HepG2 (cell line): ENCODE results near the gene ACADVL. TPM values are rescaled to one million over a fixed set of nuclear protein-coding genes. Genes with fewer than 3 reads are reported as not detected.

ENCODE experiments used
- HOXA3 ChIP-seq: sonication (generic); formaldehyde crosslinking; IDR thresholded peaks from 2 replicates; pipeline ENCODE4 v1.5.0; 2020; ENCODE audit warnings: missing genetic modification reagents
- IKZF4 ChIP-seq: sonication (generic); formaldehyde crosslinking; IDR thresholded peaks from 2 replicates; pipeline ENCODE4 v1.5.1; 2020; ENCODE audit warnings: borderline replicate concordance, mild to moderate bottlenecking, low read depth, missing genetic modification reagents; ENCODE audit errors: not compliant biosample characterization
- KLF15 ChIP-seq: sonication (generic); formaldehyde crosslinking; IDR thresholded peaks from 2 replicates; pipeline ENCODE4 v1.8.1; 2023; ENCODE audit warnings: borderline replicate concordance, mild to moderate bottlenecking, inconsistent platforms, missing genetic modification reagents, mixed read lengths
- NFE2L2 ChIP-seq: fragments of 150-350 bp; IDR thresholded peaks from 2 replicates; pipeline ENCODE4 v1.6.1; 2014; ENCODE audit warnings: low read length
- NONO ChIP-seq, 2 experiments: fragments of 450-650 bp in 1 of 2; sonication (generic) in 1 of 2; formaldehyde crosslinking in 1 of 2; IDR thresholded peaks in 1 of 2; conservative IDR thresholded peaks in 1 of 2; 2 replicates each; pipeline versions ENCODE4 v1.6.1 to v1.8.0; 2017 to 2022; ENCODE audit warnings: mild to moderate bottlenecking in 1 of 2, missing genetic modification reagents in 1 of 2, moderate library complexity in 1 of 2
- RNF2 ChIP-seq: fragments of 450-650 bp; conservative IDR thresholded peaks from 2 replicates; pipeline ENCODE4 v1.6.1; 2016; ENCODE audit warnings: low read depth
- SRSF4 ChIP-seq: fragments of 200-400 bp; formaldehyde crosslinking; IDR thresholded peaks from one replicate; pipeline ENCODE4 v1.6.1; 2018; ENCODE audit warnings: mild to moderate bottlenecking, low read depth, low read length, moderate library complexity; ENCODE audit not compliant: poor library complexity, severe bottlenecking
- THYN1 ChIP-seq: sonication (generic); formaldehyde crosslinking; IDR thresholded peaks from 2 replicates; pipeline ENCODE4 v1.8.1; 2023; ENCODE audit warnings: low read depth, mild to moderate bottlenecking, moderate library complexity, missing genetic modification reagents, borderline replicate concordance
- ZNF33A ChIP-seq: sonication (generic); formaldehyde crosslinking; IDR thresholded peaks from 2 replicates; pipeline ENCODE4 v1.5.1; 2020; ENCODE audit warnings: missing genetic modification reagents, mild to moderate bottlenecking, moderate library complexity, borderline replicate concordance
- ZNF446 ChIP-seq: sonication (generic); formaldehyde crosslinking; IDR thresholded peaks from 2 replicates; pipeline ENCODE4 v1.5.0; 2020; ENCODE audit warnings: mild to moderate bottlenecking, missing genetic modification reagents
- ZNF616 ChIP-seq: sonication (generic); formaldehyde crosslinking; IDR thresholded peaks from 2 replicates; pipeline ENCODE4 v1.5.0; 2020; ENCODE audit warnings: low read depth, mild to moderate bottlenecking, missing genetic modification reagents
- ZSCAN25 ChIP-seq: sonication (generic); formaldehyde crosslinking; IDR thresholded peaks from 2 replicates; pipeline ENCODE4 v1.8.0; 2022; ENCODE audit warnings: mild to moderate bottlenecking, missing genetic modification reagents
- ZZZ3 ChIP-seq: sonication (generic); formaldehyde crosslinking; IDR thresholded peaks from 2 replicates; pipeline ENCODE4 v1.4.0; 2020; ENCODE audit warnings: missing genetic modification reagents, mild to moderate bottlenecking, borderline replicate concordance
- polyA plus RNA-seq, 8 experiments: library from polyadenylated mRNA; depleted of rRNA in 3 of 8; stranded (reverse) in 7 of 8; unstranded in 1 of 8; fragments of >200 nt; fragmentation: Illumina TruSeq in 4 of 8; extraction: Trizol in 4 of 8; gene quantifications; 2 replicates each; pipeline versions ENCODE4 v1.2.1 to v1.2.3, GENCODE V29; 2011 to 2016; ENCODE audit warnings: low read depth in 4 of 8, missing spikeins in 1 of 8, mixed read lengths in 1 of 8; ENCODE audit not compliant: insufficient read depth in 1 of 8
- total RNA-seq, 5 experiments: library from RNA; depleted of rRNA; stranded (reverse); fragments of >200 nt; fragmentation: Illumina TruSeq; extraction: Trizol; gene quantifications; 2 replicates each; pipeline ENCODE4 v1.2.3, GENCODE V29; 2016; ENCODE audit warnings: low read depth in 1 of 5
- TF ChIP-seq, protein P1 (sequence below): sonication (generic); formaldehyde crosslinking; IDR thresholded peaks from 2 replicates; pipeline ENCODE4 v1.8.1; 2023; ENCODE audit warnings: missing genetic modification reagents, inconsistent platforms, borderline replicate concordance
- TF ChIP-seq, protein P2 (sequence below): sonication (generic); formaldehyde crosslinking; IDR thresholded peaks from 2 replicates; pipeline ENCODE4 v1.5.0; 2020; ENCODE audit warnings: mild to moderate bottlenecking, missing genetic modification reagents
- TF ChIP-seq, protein P3 (sequence below): IDR thresholded peaks from 2 replicates; pipeline ENCODE4 v1.6.1; 2018; ENCODE audit warnings: missing genetic modification reagents
- TF ChIP-seq, protein P4 (sequence below): sonication (generic); formaldehyde crosslinking; IDR thresholded peaks from 2 replicates; pipeline ENCODE4; 2020; ENCODE audit warnings: missing genetic modification reagents, mild to moderate bottlenecking, borderline replicate concordance

The ACADVL gene
- total and polyA plus RNA-seq, 2 of the 13 experiments (the other 11 are each of a cell fraction or from before 2014, with no cell fraction given), result 219 to 412 TPM

DNA sequence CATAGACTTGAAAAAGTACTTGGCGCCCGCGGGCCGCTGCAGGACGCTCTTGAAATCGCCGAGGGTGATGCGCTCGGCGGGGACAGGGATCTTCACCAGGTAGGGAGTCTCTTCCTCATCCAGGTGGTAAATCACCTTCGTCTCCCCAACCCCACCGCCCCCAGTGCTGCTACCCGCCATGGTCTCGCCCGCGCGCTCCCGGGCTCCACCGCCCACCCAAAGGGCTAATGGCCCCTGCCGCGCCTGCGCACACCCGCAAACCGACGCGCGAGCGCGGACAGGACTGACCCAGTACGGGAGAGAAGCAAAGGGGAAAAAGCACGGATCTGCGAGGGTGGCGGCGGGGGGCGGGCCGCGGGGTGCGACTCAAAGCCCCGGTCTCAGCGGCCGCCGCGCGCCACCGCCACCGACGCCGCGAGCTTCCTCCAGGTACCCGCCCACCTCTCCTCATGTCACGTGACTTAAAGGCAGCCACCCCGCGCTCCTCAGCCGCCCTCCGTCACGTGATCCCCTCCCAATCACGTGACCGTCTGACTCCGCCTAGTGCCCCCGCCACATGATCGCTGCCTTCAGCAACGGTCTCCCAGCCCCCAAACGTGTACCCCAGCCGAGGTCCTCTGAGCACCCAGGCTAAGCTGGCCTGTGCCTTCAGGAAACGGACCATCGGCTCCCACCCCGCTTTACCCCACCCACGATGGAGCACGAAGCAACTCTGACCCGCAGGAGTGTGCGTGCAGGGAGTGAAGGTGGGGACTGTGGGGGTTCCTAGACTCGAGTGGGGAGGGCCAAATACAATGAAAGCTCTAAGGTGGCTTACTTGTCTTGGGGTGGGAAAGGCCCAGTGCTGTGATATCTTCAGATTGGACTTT, 14.6 kb downstream of the ACADVL start, which contains the start of gene DVL2 (continued):
- TF ChIP-seq KLF15 (CRISPR knock-in tag) (no peak), THYN1 (CRISPR knock-in tag) (peak; percentile 71; the same call in 1 of the 2 replicates), RNF2 (no peak), NONO (IDR thresholded peaks at IDR 0.05) (no peak), NONO (CRISPR knock-in tag; conservative IDR thresholded peaks at IDR 0.05) (peak; percentile 97), ZZZ3 (CRISPR knock-in tag) (peak; percentile 92), IKZF4 (CRISPR knock-in tag) (peak; percentile 64), HOXA3 (CRISPR knock-in tag) (peak; percentile 86), SRSF4 (no peak), ZSCAN25 (CRISPR knock-in tag) (0 out of 2 replicates have a peak, but pooled peaks have one; percentile 30), ZNF33A (no peak), NFE2L2 (no peak), ZNF446 (peak; percentile 94; the same call in 1 of the 2 replicates), ZNF616 (CRISPR knock-in tag) (0 out of 2 replicates have a peak, but pooled peaks have one; percentile 46)
- TF ChIP-seq, protein P1, sequence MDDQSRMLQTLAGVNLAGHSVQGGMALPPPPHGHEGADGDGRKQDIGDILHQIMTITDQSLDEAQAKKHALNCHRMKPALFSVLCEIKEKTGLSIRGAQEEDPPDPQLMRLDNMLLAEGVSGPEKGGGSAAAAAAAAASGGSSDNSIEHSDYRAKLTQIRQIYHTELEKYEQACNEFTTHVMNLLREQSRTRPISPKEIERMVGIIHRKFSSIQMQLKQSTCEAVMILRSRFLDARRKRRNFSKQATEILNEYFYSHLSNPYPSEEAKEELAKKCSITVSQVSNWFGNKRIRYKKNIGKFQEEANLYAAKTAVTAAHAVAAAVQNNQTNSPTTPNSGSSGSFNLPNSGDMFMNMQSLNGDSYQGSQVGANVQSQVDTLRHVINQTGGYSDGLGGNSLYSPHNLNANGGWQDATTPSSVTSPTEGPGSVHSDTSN (CRISPR knock-in tag), result peak; percentile 72; the same call in 1 of the 2 replicates
- TF ChIP-seq, protein P2, sequence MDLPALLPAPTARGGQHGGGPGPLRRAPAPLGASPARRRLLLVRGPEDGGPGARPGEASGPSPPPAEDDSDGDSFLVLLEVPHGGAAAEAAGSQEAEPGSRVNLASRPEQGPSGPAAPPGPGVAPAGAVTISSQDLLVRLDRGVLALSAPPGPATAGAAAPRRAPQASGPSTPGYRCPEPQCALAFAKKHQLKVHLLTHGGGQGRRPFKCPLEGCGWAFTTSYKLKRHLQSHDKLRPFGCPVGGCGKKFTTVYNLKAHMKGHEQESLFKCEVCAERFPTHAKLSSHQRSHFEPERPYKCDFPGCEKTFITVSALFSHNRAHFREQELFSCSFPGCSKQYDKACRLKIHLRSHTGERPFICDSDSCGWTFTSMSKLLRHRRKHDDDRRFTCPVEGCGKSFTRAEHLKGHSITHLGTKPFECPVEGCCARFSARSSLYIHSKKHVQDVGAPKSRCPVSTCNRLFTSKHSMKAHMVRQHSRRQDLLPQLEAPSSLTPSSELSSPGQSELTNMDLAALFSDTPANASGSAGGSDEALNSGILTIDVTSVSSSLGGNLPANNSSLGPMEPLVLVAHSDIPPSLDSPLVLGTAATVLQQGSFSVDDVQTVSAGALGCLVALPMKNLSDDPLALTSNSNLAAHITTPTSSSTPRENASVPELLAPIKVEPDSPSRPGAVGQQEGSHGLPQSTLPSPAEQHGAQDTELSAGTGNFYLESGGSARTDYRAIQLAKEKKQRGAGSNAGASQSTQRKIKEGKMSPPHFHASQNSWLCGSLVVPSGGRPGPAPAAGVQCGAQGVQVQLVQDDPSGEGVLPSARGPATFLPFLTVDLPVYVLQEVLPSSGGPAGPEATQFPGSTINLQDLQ (CRISPR knock-in tag), result peak; percentile 80; the same call in 1 of the 2 replicates
- TF ChIP-seq, protein P3, sequence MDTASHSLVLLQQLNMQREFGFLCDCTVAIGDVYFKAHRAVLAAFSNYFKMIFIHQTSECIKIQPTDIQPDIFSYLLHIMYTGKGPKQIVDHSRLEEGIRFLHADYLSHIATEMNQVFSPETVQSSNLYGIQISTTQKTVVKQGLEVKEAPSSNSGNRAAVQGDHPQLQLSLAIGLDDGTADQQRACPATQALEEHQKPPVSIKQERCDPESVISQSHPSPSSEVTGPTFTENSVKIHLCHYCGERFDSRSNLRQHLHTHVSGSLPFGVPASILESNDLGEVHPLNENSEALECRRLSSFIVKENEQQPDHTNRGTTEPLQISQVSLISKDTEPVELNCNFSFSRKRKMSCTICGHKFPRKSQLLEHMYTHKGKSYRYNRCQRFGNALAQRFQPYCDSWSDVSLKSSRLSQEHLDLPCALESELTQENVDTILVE (CRISPR knock-in tag), result peak; percentile 86
- TF ChIP-seq, protein P4, sequence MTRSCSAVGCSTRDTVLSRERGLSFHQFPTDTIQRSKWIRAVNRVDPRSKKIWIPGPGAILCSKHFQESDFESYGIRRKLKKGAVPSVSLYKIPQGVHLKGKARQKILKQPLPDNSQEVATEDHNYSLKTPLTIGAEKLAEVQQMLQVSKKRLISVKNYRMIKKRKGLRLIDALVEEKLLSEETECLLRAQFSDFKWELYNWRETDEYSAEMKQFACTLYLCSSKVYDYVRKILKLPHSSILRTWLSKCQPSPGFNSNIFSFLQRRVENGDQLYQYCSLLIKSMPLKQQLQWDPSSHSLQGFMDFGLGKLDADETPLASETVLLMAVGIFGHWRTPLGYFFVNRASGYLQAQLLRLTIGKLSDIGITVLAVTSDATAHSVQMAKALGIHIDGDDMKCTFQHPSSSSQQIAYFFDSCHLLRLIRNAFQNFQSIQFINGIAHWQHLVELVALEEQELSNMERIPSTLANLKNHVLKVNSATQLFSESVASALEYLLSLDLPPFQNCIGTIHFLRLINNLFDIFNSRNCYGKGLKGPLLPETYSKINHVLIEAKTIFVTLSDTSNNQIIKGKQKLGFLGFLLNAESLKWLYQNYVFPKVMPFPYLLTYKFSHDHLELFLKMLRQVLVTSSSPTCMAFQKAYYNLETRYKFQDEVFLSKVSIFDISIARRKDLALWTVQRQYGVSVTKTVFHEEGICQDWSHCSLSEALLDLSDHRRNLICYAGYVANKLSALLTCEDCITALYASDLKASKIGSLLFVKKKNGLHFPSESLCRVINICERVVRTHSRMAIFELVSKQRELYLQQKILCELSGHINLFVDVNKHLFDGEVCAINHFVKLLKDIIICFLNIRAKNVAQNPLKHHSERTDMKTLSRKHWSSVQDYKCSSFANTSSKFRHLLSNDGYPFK (CRISPR knock-in tag), result peak; percentile 60
